ENCODE measurements around the gene UBE3A.

GRCh38 chr15:25397100-25397499, 41.7 kb downstream of the UBE3A start:
- TF ChIP-seq CTCF (IDR thresholded peaks at IDR 0.05) (no peak), EP300 (IDR thresholded peaks at IDR 0.05) (no peak), POLR2A (IDR thresholded peaks at IDR 0.05) (no peak)
